Neuronal stem cell (in vitro differentiated cells): ENCODE data around the gene ARHGEF10L.

Experiments used
- DNase-seq: peaks from one replicate; pipeline ENCODE4 v3.0.0-alpha.2; 2013; ENCODE audit warnings: low spot score
- H2AFZ ChIP-seq: one replicate; pipeline ENCODE4 v1.6.1; 2013; ENCODE audit warnings: mild to moderate bottlenecking, low read length, inconsistent platforms
- H2AK5ac ChIP-seq: 2 replicates; pipeline ENCODE4 v1.6.1; 2013; ENCODE audit warnings: low read depth, mild to moderate bottlenecking, inconsistent platforms, low read length, moderate library complexity, mixed read lengths
- H2BK120ac ChIP-seq: 2 replicates; pipeline ENCODE4 v1.6.1; 2013; ENCODE audit warnings: low read depth, mild to moderate bottlenecking, inconsistent platforms, low read length, moderate library complexity, mixed read lengths
- H2BK12ac ChIP-seq: one replicate; pipeline ENCODE4 v1.6.1; 2013; ENCODE audit warnings: low read length, inconsistent platforms
- H2BK15ac ChIP-seq: 2 replicates; pipeline ENCODE4 v1.6.1; 2013; ENCODE audit warnings: mild to moderate bottlenecking, low read length, inconsistent platforms, mixed read lengths
- H2BK5ac ChIP-seq: one replicate; pipeline ENCODE4 v1.6.1; 2013; ENCODE audit warnings: inconsistent platforms, mild to moderate bottlenecking, low read length, moderate library complexity
- H3K14ac ChIP-seq: one replicate; pipeline ENCODE4 v1.6.1; 2013; ENCODE audit warnings: low read length, inconsistent platforms
- H3K18ac ChIP-seq: 2 replicates; pipeline ENCODE4 v1.6.1; 2013; ENCODE audit warnings: low read length, inconsistent platforms
- H3K23ac ChIP-seq: 2 replicates; pipeline ENCODE4 v1.6.1; 2013; ENCODE audit warnings: low read depth, mild to moderate bottlenecking, mixed read lengths, low read length, inconsistent platforms; ENCODE audit not compliant: poor library complexity
- H3K27ac ChIP-seq: replicated peaks from 3 replicates; pipeline ENCODE4 v1.5.1; 2013; ENCODE audit warnings: low read length, inconsistent platforms
- H3K27me3 ChIP-seq, 3 experiments: 2 replicates each; pipeline ENCODE4 v1.6.1; 2013; ENCODE audit warnings: low read length in 3 of 3, mild to moderate bottlenecking in 2 of 3, inconsistent platforms in 1 of 3, low read depth in 1 of 3, mixed read lengths in 1 of 3, moderate library complexity in 1 of 3; ENCODE audit not compliant: control insufficient read depth in 3 of 3, insufficient read depth in 3 of 3
- H3K36me3 ChIP-seq, 2 donors: replicated peaks in 1 of 2; 2 replicates each; pipeline ENCODE4 v1.6.1; 2013; ENCODE audit warnings: low read length in 2 of 2; ENCODE audit not compliant: control insufficient read depth in 2 of 2, insufficient read depth in 2 of 2
- H3K4ac ChIP-seq: 2 replicates; pipeline ENCODE4 v1.6.1; 2013; ENCODE audit warnings: inconsistent platforms, mild to moderate bottlenecking, low read length, moderate library complexity
- H3K4me1 ChIP-seq, 2 donors: 1 replicate in 1 of 2; 2 replicates in 1 of 2; pipeline ENCODE4 v1.6.1; 2013; ENCODE audit warnings: low read length in 2 of 2, low read depth in 1 of 2; ENCODE audit not compliant: control insufficient read depth in 2 of 2, insufficient read depth in 1 of 2
- H3K4me2 ChIP-seq: one replicate; pipeline ENCODE4 v1.6.1; 2013; ENCODE audit warnings: mild to moderate bottlenecking, low read length, inconsistent platforms; ENCODE audit not compliant: insufficient read depth, poor library complexity, severe bottlenecking
- H3K4me3 ChIP-seq, 2 donors: 2 replicates each; pipeline ENCODE4 v1.5.1; 2013; ENCODE audit warnings: low read length in 2 of 2, mild to moderate bottlenecking in 2 of 2, inconsistent platforms in 1 of 2, moderate library complexity in 1 of 2
- H3K79me1 ChIP-seq: one replicate; pipeline ENCODE4 v1.6.1; 2013; ENCODE audit warnings: low read depth, mild to moderate bottlenecking, inconsistent platforms, low read length, moderate library complexity
- H3K9ac ChIP-seq: one replicate; pipeline ENCODE4 v1.6.1; 2013; ENCODE audit warnings: mild to moderate bottlenecking, low read depth, low read length, inconsistent platforms; ENCODE audit not compliant: poor library complexity
- H3K9me3 ChIP-seq, 2 donors: replicated peaks in 1 of 2; 2 replicates each; pipeline versions ENCODE3 to v1.6.1; 2013; ENCODE audit warnings: low read length in 2 of 2, mild to moderate bottlenecking in 2 of 2, inconsistent platforms in 1 of 2, low read depth in 1 of 2, mixed read lengths in 1 of 2, moderate library complexity in 1 of 2; ENCODE audit not compliant: control insufficient read depth in 2 of 2, insufficient read depth in 1 of 2
- H4K8ac ChIP-seq: one replicate; pipeline ENCODE4 v1.6.1; 2013; ENCODE audit warnings: low read depth, mild to moderate bottlenecking, inconsistent platforms, low read length, moderate library complexity
- H4K91ac ChIP-seq: one replicate; pipeline ENCODE4 v1.6.1; 2013; ENCODE audit warnings: low read length, low read depth, mild to moderate bottlenecking, inconsistent platforms; ENCODE audit not compliant: poor library complexity
- WGBS, 2 donors: extraction: QIAGEN DNeasy Blood & Tissue Kit; methylation state at CpG; one replicate each; pipeline ENCODE4 v1.1.7; 2013; ENCODE audit warnings: missing lambda C conversion rate in 2 of 2, mixed read lengths in 1 of 2; ENCODE audit not compliant: insufficient read length in 2 of 2, insufficient replicate concordance in 1 of 2; ENCODE audit errors: extremely low coverage in 2 of 2; 5-methylcytosine and 5-hydroxymethylcytosine counted together

Gene ARHGEF10L

DNA sequence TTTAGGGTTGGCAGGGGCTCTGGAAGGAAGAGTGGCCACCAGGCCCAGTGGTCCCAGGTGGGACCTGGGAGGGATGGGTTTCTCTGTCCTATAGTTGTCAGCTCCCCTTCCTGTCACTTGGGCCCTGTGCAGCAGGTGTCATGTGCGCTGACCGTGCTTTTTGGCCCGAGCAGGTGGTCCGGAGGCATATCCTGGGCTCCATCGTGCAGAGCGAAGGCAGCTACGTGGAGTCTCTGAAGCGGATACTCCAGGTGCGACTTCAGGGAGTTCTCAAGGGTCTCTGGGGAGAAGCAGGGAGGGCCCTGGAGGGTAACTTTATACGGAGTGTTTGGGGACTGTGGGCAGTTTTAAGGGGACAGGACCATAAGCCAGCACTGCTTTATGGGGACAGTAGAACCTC lies 82.2 kb downstream of the ARHGEF10L start:
- no peak overlapping the region for H3K23ac ChIP-seq
- no peak overlapping the region for H3K4me2 ChIP-seq
- peaks cover 3% of the 10 kb centered on the region for H3K79me1 ChIP-seq
- H3K9ac ChIP-seq = no peak overlapping the region
- no peak overlapping the region for H4K8ac ChIP-seq
- H4K91ac ChIP-seq = no peak overlapping the region
- no peak overlapping the region for H3K14ac ChIP-seq
- H3K4me1 ChIP-seq = no peaks in the 10 kb centered on the region
- H3K27me3 ChIP-seq = no peaks in the 10 kb centered on the region
- no peak overlapping the region for H2BK15ac ChIP-seq
- H3K9me3 ChIP-seq = no peaks in the 10 kb centered on the region
- H3K4me3 ChIP-seq = no peak overlapping the region
- no peak overlapping the region for H2BK120ac ChIP-seq
- H2AFZ ChIP-seq = no peak overlapping the region
- H2BK5ac ChIP-seq = no peak overlapping the region
- H3K36me3 ChIP-seq = peaks cover 13 to 67% of the 10 kb centered on the region in 2 donors
- no CpG with 5 or more reads among the region's 10 CpGs for WGBS, 2 donors
- no peak overlapping the region for H2AK5ac ChIP-seq
- H3K18ac ChIP-seq = no peak overlapping the region
- no peak overlapping the region for H2BK12ac ChIP-seq
- H3K27ac ChIP-seq = no peak overlapping the region
- no peak for DNase-seq
- no peak overlapping the region for H3K4ac ChIP-seq

- H3K9me3 ChIP-seq = no peaks in the 10 kb centered on the region
- H3K36me3 ChIP-seq = peaks cover 11 to 74% of the 10 kb centered on the region in 2 donors
- no peak overlapping the region for H2BK15ac ChIP-seq
- no peak overlapping the region for H3K27ac ChIP-seq
- no peak overlapping the region for H3K4ac ChIP-seq
- no peak overlapping the region for H2BK12ac ChIP-seq
- no peak overlapping the region for H3K23ac ChIP-seq
- no peak overlapping the region for H4K8ac ChIP-seq
- no peak overlapping the region for H4K91ac ChIP-seq
- WGBS, 2 donors = no CpG with 5 or more reads among the region's 22 CpGs
- H2BK120ac ChIP-seq = no peak overlapping the region
- no peaks in the 10 kb centered on the region for H3K27me3 ChIP-seq
- no peak overlapping the region for H2AFZ ChIP-seq
- H3K4me1 ChIP-seq = no peaks in the 10 kb centered on the region
- H3K79me1 ChIP-seq = peaks cover 2% of the 10 kb centered on the region
- no peak overlapping the region for H3K18ac ChIP-seq
- H2BK5ac ChIP-seq = no peak overlapping the region
- no peak for DNase-seq
- peak overlapping the region; percentile 2 for H3K9ac ChIP-seq
- H3K4me2 ChIP-seq = no peak overlapping the region
- no peak overlapping the region for H2AK5ac ChIP-seq
- no peak overlapping the region for H3K14ac ChIP-seq
- no peak overlapping the region for H3K4me3 ChIP-seq
Measured at GRCh38 chr1:17622823-17623222, 83.3 kb downstream of the ARHGEF10L start.

DNA sequence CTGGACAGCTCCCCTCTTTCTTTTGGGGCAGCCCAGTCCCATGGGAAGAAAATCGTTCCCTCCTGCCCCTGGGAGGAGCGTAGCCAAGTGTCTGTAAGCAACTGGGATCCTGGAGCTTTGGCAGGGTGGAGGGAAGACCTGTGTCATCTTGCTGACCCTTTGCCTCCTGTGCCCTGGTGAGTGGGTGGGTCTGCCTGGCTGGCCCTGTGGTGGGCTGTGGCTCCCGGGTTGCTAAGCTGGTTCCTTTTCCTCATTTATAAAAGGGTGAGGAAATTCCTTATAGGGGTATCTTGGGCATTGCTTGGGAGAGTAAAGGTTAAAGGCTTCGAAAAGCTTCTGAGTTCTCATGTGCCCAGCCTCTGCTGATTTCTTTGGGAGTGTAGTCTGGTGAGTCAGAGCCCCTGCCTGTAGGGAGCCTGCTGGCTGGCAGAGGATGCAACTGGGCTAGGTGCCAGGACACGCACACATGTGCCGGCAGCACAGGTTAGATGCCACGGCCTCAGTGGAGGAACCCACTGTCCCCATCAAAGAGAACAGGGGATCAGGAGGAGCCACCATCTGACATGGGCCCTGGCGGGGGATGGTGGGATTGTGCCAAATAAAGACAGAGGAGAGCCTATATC lies 85.2 kb downstream of the ARHGEF10L start:
- no peak overlapping the region for H2BK5ac ChIP-seq
- H2BK15ac ChIP-seq = no peak overlapping the region
- H2AFZ ChIP-seq = no peak overlapping the region
- no peaks in the 10 kb centered on the region for H3K9me3 ChIP-seq
- H3K27me3 ChIP-seq = no peaks in the 10 kb centered on the region
- H3K4ac ChIP-seq = no peak overlapping the region
- H2AK5ac ChIP-seq = no peak overlapping the region
- no peak overlapping the region for H3K4me2 ChIP-seq
- no peak for DNase-seq
- no peaks in the 10 kb centered on the region for H3K4me1 ChIP-seq
- no peak overlapping the region for H2BK12ac ChIP-seq
- WGBS, 2 donors = no CpG with 5 or more reads among the region's 8 CpGs
- no peaks in the 10 kb centered on the region for H3K79me1 ChIP-seq
- no peak overlapping the region for H2BK120ac ChIP-seq
- no peak overlapping the region for H4K8ac ChIP-seq
- no peak overlapping the region for H3K18ac ChIP-seq
- no peak overlapping the region for H4K91ac ChIP-seq
- H3K4me3 ChIP-seq = no peak overlapping the region
- no peak overlapping the region for H3K27ac ChIP-seq
- no peak overlapping the region for H3K9ac ChIP-seq
- H3K14ac ChIP-seq = no peak overlapping the region
- H3K36me3 ChIP-seq = peaks cover 9 to 78% of the 10 kb centered on the region in 2 donors
- peak overlapping the region; percentile 22 for H3K23ac ChIP-seq

DNA sequence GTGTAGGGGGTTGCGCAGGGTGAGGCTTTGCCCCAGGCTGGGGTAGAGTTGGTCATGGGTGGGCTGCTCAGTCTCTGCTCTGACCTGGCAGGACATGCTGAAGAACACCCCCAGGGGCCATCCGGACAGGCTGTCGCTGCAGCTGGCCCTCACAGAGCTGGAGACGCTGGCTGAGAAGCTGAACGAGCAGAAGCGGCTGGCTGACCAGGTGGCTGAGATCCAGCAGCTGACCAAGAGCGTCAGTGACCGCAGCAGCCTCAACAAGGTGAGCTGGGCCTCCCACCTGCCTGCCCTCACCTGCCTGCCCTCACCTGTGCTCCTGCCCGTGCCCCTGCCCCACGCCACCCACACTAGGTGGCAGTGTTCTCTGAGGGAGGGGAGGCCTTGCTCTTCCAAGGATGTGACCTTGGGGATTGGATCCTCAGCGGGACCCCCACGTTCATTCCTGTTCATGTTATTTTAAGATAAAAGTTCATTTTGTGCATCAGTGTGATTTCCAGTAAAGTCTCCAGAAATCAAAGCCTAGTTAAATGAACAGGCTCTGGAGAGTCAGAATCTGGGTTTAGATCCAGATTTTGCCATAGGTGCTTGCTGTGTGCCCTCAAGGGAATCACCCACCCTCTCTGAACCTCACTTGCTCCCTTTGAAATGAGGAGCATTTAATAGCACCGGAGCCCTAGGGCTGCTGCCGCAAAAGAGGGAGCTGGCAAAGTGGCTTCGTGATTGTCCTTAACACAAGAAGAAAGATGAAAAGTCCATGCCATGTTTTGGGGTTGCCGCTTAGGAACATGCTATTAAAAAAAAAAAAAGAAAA lies 87.9 kb downstream of the ARHGEF10L start:
- Histone ChIP-seq H3K4ac (no peak overlapping the region), H3K18ac (no peak overlapping the region), H3K14ac (no peak overlapping the region), H3K9ac (peak overlapping the region; percentile 36), H3K79me1 (no peaks in the 10 kb centered on the region), H3K9me3 (no peaks in the 10 kb centered on the region), H2BK12ac (no peak overlapping the region), H4K8ac (no peak overlapping the region), H3K4me2 (no peak overlapping the region), H3K23ac (peak overlapping the region; percentile 25), H2BK120ac (no peak overlapping the region), H3K27me3 (no peaks in the 10 kb centered on the region), H2BK5ac (no peak overlapping the region), H3K4me1 (no peaks in the 10 kb centered on the region), H3K27ac (no peak overlapping the region), H2AFZ (no peak overlapping the region), H2AK5ac (no peak overlapping the region), H3K36me3 (peaks cover 18 to 92% of the 10 kb centered on the region in 2 donors), H3K4me3 (no peak overlapping the region), H4K91ac (no peak overlapping the region), H2BK15ac (no peak overlapping the region)
- no CpG with 5 or more reads among the region's 16 CpGs for WGBS, 2 donors
- no peak for DNase-seq
